ENCODE results near the gene PRELID1. TPM values are rescaled to one million over a fixed set of nuclear protein-coding genes. Genes with fewer than 3 reads are reported as not detected.

The PRELID1 gene
- total RNA-seq, 5 donors from 2014 or later (not counting 1 experiment from before 2014, with no cell fraction given), result 52.0 to 84.9 (median 74.5) TPM

DNA sequence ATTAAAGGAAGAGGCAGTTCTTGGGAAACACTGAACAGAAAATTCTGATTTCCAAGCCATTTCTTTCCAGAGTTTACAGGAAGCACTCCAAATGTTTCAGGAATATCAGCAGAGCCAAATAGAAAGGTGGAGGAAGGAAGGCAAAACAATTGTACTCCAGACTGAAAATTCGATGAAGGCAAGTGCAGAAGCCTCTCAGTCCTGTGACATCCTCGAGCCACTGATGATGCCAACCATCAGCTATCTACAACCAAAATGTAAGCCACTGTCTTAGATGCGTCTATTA is 45.7 kb downstream of the PRELID1 start:
- ATAC-seq (replicated peaks in 1 of 4) (no peak), DNase-seq (no peak)
- peak overlapping the region; percentile 81 to 97 (median 87) for H3K4me3 Mint-ChIP-seq
- H3K9me3 Mint-ChIP-seq, result no peaks in the 10 kb centered on the region
- peaks cover 18 to 49% of the 10 kb centered on the region in 2 experiments for H3K4me1 ChIP-seq (ENCODE audit: control insufficient read depth in 1 of 2, extremely low read depth in 1 of 2, insufficient read depth in 2 of 2, low read length in 2 of 2)
- POLR2A ChIA-PET, result no interaction called here
- H3K27me3 ChIP-seq (replicated peaks in 1 of 2; ENCODE audit: control insufficient read depth in 2 of 2, extremely low read depth in 1 of 2, insufficient read depth in 2 of 2, low read length in 1 of 2), result no peaks in the 10 kb centered on the region
- no peaks in the 10 kb centered on the region for H3K27me3 Mint-ChIP-seq
- no CpG with 5 or more reads among the region's 3 CpGs for WGBS (ENCODE audit: insufficient coverage)
- no peak overlapping the region for H3K4me3 ChIP-seq (ENCODE audit: control insufficient read depth in 1 of 2, extremely low read depth in 1 of 2, low read length in 1 of 2)
- peaks cover 19% of the 10 kb centered on the region for H3K36me3 Mint-ChIP-seq
- H3K27ac ChIP-seq (ENCODE audit: low read length), result no peak overlapping the region
- H3K36me3 ChIP-seq (ENCODE audit: control insufficient read depth in 2 of 2, extremely low read depth in 1 of 2, insufficient read depth in 1 of 2, low read length in 1 of 2), result peaks cover 5 to 37% of the 10 kb centered on the region in 2 donors
- CTCF ChIA-PET, result interaction anchor here (0.5 to 0.9 kb wide), 6 partner anchors 19 to 321 kb away, joined by 3 to 4 read pairs (median 3); no protein-coding TSS in a partner anchor
- H3K27ac Mint-ChIP-seq, result peak overlapping the region; percentile 45 to 80
- no peaks in the 10 kb centered on the region for H3K9me3 ChIP-seq
- H3K4me1 Mint-ChIP-seq, result peaks cover 46 to 57% (median 55%) of the 10 kb centered on the region in 3 donors

DNA sequence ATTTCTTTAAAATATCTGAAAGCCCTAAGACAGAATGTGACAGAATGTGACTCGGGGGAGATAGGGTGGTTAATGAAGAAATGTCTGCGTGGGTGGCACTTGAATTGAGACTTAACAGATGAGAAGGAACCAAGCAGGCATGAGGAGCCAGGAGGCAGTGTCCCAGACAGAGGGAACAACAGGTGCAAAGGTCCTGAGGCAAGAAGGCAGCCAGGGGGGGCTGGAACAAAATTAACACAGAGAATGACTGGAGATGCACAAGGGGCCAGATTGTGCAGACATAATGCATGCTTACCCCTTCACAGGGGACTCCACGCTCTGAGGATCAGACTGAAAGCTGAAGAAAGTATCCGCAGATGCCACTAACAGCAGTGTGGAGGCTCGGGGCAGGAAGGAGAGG is 46.2 kb downstream of the PRELID1 start:
- H3K4me3 Mint-ChIP-seq, result peak overlapping the region; percentile 81 to 97 (median 87)
- H3K9me3 ChIP-seq, result no peaks in the 10 kb centered on the region
- whole genome bisulfite sequencing (ENCODE audit: insufficient coverage), result 94% methylated on average over 3 of the region's 5 CpGs
- H3K4me1 ChIP-seq (ENCODE audit: control insufficient read depth in 1 of 2, extremely low read depth in 1 of 2, insufficient read depth in 2 of 2, low read length in 2 of 2), result peaks cover 20 to 49% of the 10 kb centered on the region in 2 experiments
- H3K27me3 Mint-ChIP-seq, result no peaks in the 10 kb centered on the region
- peak overlapping the region; percentile 45 to 80 for H3K27ac Mint-ChIP-seq
- no peaks in the 10 kb centered on the region for H3K27me3 ChIP-seq (replicated peaks in 1 of 2; ENCODE audit: control insufficient read depth in 2 of 2, extremely low read depth in 1 of 2, insufficient read depth in 2 of 2, low read length in 1 of 2)
- DNase-seq (no peak), ATAC-seq (replicated peaks in 1 of 4) (no peak)
- H3K9me3 Mint-ChIP-seq, result no peaks in the 10 kb centered on the region
- peaks cover 5 to 37% of the 10 kb centered on the region in 2 donors for H3K36me3 ChIP-seq (ENCODE audit: control insufficient read depth in 2 of 2, extremely low read depth in 1 of 2, insufficient read depth in 1 of 2, low read length in 1 of 2)
- ChIA-PET CTCF (interaction anchor here in 1 of 2 donors (0.7 kb wide), 1 partner anchor 31 kb away, joined by 3 read pairs; no protein-coding TSS in a partner anchor), POLR2A (no interaction called here)
- H3K36me3 Mint-ChIP-seq, result peaks cover 19% of the 10 kb centered on the region
- no peak overlapping the region for H3K27ac ChIP-seq (ENCODE audit: low read length)
- no peak overlapping the region for H3K4me3 ChIP-seq (ENCODE audit: control insufficient read depth in 1 of 2, extremely low read depth in 1 of 2, low read length in 1 of 2)
- peaks cover 51 to 61% (median 59%) of the 10 kb centered on the region in 3 donors for H3K4me1 Mint-ChIP-seq

DNA sequence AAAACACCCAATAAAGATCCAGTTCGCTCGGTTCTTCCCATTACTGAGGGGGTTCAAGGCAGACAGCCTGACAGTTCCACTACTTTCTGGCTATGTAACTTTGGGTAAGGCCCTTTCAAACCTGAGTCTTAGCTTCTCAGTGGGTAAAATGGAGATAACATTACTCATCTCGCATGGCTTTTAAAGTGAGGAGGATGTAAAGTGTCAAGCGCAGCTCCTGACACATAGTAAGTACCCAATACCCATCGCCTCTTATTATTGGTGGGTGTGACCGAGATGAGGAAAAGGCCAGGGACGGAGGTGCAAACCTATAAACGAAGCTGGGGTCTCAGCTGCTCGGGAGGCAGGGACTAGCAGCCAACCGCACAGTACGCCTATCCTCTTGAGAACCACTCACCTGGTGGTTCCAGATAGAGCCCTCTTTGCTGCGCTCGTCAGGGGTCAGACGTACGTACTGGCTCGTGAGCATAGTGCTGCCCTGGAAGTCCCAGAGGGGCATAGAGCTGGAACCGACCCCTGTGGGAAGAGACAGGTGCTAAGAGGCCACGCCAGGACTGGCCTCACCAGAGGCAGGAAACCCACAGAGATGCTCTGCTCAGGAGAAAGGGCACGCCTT is 47.3 kb downstream of the PRELID1 start:
- Histone ChIP-seq H3K4me1 (ENCODE audit: control insufficient read depth in 1 of 2, extremely low read depth in 1 of 2, insufficient read depth in 2 of 2, low read length in 2 of 2) (peaks cover 22 to 59% of the 10 kb centered on the region in 2 experiments), H3K36me3 (ENCODE audit: control insufficient read depth in 2 of 2, extremely low read depth in 1 of 2, insufficient read depth in 1 of 2, low read length in 1 of 2) (peaks cover 5 to 33% of the 10 kb centered on the region in 2 donors), H3K9me3 (no peaks in the 10 kb centered on the region), H3K4me3 (ENCODE audit: control insufficient read depth in 1 of 2, extremely low read depth in 1 of 2, low read length in 1 of 2) (peak overlapping the region; percentile 74 to 95), H3K27ac (ENCODE audit: low read length) (peak overlapping the region; percentile 87), H3K27me3 (replicated peaks in 1 of 2; ENCODE audit: control insufficient read depth in 2 of 2, extremely low read depth in 1 of 2, insufficient read depth in 2 of 2, low read length in 1 of 2) (no peaks in the 10 kb centered on the region)
- no peaks in the 10 kb centered on the region for H3K27me3 Mint-ChIP-seq
- CTCF ChIA-PET, result interaction anchor here (0.6 to 1.9 kb wide), 8 partner anchors 18 to 106 kb away, joined by 3 to 6 read pairs (median 4); no protein-coding TSS in a partner anchor
- peaks cover 62 to 69% (median 62%) of the 10 kb centered on the region in 3 donors for H3K4me1 Mint-ChIP-seq
- DNase-seq (no peak), ATAC-seq (replicated peaks in 1 of 4) (no peak)
- H3K4me3 Mint-ChIP-seq, result peak overlapping the region; percentile 87 to 98 (median 97)
- no peaks in the 10 kb centered on the region for H3K9me3 Mint-ChIP-seq
- peaks cover 19% of the 10 kb centered on the region for H3K36me3 Mint-ChIP-seq
- peak overlapping the region; percentile 100 for H3K27ac Mint-ChIP-seq
- WGBS (ENCODE audit: insufficient coverage), result 4% methylated on average over 5 of the region's 19 CpGs
- POLR2A ChIA-PET, result interaction anchor here in 1 of 2 donors (0.5 to 0.9 kb wide), 2 partner anchors 13 to 38 kb away, joined by 3 read pairs; no protein-coding TSS in a partner anchor

DNA sequence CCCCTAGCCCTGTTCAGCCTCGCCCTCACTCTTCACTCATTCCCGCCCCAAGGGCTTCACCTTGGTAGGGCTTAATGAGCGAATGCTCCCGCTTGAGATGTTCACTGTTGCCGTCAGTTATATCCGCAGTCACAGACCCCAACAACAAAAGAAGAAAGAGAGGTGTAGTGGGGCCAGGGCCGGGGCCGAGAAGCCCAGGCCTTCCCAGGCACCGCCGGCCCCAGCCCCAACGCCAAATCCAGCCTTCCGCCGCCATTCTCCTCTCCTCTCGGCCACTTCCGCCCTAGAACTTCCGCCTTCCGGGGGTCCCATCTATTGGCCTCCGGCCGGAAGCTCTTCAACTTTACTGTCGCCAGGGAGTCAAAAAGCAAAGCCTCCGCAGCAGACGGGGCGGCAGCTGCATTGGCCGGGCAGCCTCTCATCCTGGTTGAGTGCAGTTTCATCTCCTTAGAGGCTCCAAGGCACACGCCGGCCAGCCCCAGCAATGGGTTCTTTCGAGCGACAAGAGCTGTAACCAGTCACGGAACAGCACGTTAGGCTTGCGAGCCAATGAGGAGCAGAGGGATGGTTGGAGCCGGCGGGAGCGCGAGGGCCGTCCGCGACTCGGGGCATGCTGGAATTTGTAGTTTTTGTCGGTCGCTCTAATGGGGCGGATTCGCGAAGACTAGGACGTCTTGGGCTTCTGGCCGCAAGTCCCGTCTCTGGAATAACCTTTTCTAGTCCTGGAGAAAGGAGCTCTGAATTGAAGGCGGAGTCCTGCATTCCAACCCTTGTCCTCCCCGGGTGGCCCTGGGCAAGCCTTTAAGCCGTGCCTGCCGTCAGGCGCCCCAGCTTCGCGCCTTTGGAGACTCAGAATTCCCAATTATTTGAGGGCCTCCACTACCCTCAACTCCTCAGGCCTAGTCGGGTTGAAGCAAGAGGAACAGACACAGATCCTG is 48.1 kb downstream of the PRELID1 start, which contains the start of gene LMAN2:
Gene LMAN2, minus strand, starts transcription at position 277 of the 938 bp plus-strand sequence. Its CDS starts 21 bp downstream, at position 256.
- Histone ChIP-seq H3K4me1 (ENCODE audit: control insufficient read depth in 1 of 2, extremely low read depth in 1 of 2, insufficient read depth in 2 of 2, low read length in 2 of 2) (peaks cover 25 to 65% of the 10 kb centered on the region in 2 experiments), H3K27ac (ENCODE audit: low read length) (peak within 1 kb of the TSS; percentile 87), H3K36me3 (ENCODE audit: control insufficient read depth in 2 of 2, extremely low read depth in 1 of 2, insufficient read depth in 1 of 2, low read length in 1 of 2) (peaks cover 5 to 28% of the 10 kb centered on the region in 2 donors), H3K9me3 (no peaks in the 10 kb centered on the region), H3K4me3 (ENCODE audit: control insufficient read depth in 1 of 2, extremely low read depth in 1 of 2, low read length in 1 of 2) (peak within 1 kb of the TSS; percentile 74 to 95), H3K27me3 (replicated peaks in 1 of 2; ENCODE audit: control insufficient read depth in 2 of 2, extremely low read depth in 1 of 2, insufficient read depth in 2 of 2, low read length in 1 of 2) (no peaks in the 10 kb centered on the region)
- peak within 1 kb of the TSS; percentile 100 for H3K27ac Mint-ChIP-seq
- DNase-seq (peak; percentile 85 to 95 (median 91)), ATAC-seq (replicated peaks in 1 of 4) (peak; percentile 98 to 99 (median 98))
- H3K27me3 Mint-ChIP-seq, result no peaks in the 10 kb centered on the region
- H3K4me1 Mint-ChIP-seq, result peaks cover 63 to 69% (median 67%) of the 10 kb centered on the region in 3 donors
- no peaks in the 10 kb centered on the region for H3K9me3 Mint-ChIP-seq
- ChIA-PET POLR2A (interaction anchor here in 1 of 2 donors (0.5 to 1.0 kb wide), 5 partner anchors 10 to 39 kb away, joined by 3 to 15 read pairs (median 4); no protein-coding TSS in a partner anchor), CTCF (interaction anchor here (0.6 to 1.9 kb wide), 11 partner anchors 17 to 105 kb away, joined by 3 to 6 read pairs (median 3); no protein-coding TSS in a partner anchor)
- 11% methylated on average over 45 of the region's 55 CpGs for WGBS (ENCODE audit: insufficient coverage)
- peak within 1 kb of the TSS; percentile 87 to 98 (median 97) for H3K4me3 Mint-ChIP-seq
- peaks cover 16% of the 10 kb centered on the region for H3K36me3 Mint-ChIP-seq

DNA sequence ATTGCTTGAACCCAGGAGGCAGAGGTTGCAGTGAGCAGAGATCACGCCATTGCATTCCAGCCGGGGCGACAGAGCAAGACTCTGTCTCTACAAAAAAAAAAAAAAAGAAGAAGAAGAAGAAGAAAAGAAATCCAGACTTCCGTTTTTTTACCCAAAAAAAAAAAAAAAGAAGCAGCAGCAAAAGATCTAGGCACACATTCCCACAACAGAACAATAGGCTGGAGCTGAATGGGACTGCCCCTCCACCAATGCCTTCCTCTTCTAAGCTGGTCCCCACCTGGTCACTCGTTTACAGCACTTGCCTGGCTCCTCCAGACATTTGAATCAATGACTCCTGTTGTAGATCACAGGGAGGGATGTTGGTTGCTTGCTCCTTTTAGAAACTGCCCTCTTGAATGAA is 49.5 kb downstream of the PRELID1 start:
- H3K36me3 ChIP-seq (ENCODE audit: control insufficient read depth in 2 of 2, extremely low read depth in 1 of 2, insufficient read depth in 1 of 2, low read length in 1 of 2), result peaks cover 5 to 15% of the 10 kb centered on the region in 2 donors
- Mint-ChIP-seq H3K36me3 (peaks cover 12% of the 10 kb centered on the region), H3K27me3 (no peaks in the 10 kb centered on the region), H3K9me3 (no peaks in the 10 kb centered on the region), H3K4me1 (peaks cover 61 to 69% (median 69%) of the 10 kb centered on the region in 3 donors), H3K4me3 (peak overlapping the region in 1 of 3 donors; percentile 37), H3K27ac (peak overlapping the region; percentile 6 to 59)
- H3K27ac ChIP-seq (ENCODE audit: low read length), result no peak overlapping the region
- POLR2A ChIA-PET, result no interaction called here
- H3K4me1 ChIP-seq (ENCODE audit: control insufficient read depth in 1 of 2, extremely low read depth in 1 of 2, insufficient read depth in 2 of 2, low read length in 2 of 2), result peaks cover 32 to 66% of the 10 kb centered on the region in 2 experiments
- CTCF ChIA-PET, result interaction anchor here (0.6 to 0.7 kb wide), 2 partner anchors 43 to 239 kb away, joined by 3 read pairs; no protein-coding TSS in a partner anchor
- ATAC-seq (replicated peaks in 1 of 4) (no peak), DNase-seq (no peak)
- no peaks in the 10 kb centered on the region for H3K9me3 ChIP-seq
- WGBS (ENCODE audit: insufficient coverage), result no CpG with 5 or more reads among the region's 5 CpGs
- no peaks in the 10 kb centered on the region for H3K27me3 ChIP-seq (replicated peaks in 1 of 2; ENCODE audit: control insufficient read depth in 2 of 2, extremely low read depth in 1 of 2, insufficient read depth in 2 of 2, low read length in 1 of 2)
- H3K4me3 ChIP-seq (ENCODE audit: control insufficient read depth in 1 of 2, extremely low read depth in 1 of 2, low read length in 1 of 2), result no peak overlapping the region

DNA sequence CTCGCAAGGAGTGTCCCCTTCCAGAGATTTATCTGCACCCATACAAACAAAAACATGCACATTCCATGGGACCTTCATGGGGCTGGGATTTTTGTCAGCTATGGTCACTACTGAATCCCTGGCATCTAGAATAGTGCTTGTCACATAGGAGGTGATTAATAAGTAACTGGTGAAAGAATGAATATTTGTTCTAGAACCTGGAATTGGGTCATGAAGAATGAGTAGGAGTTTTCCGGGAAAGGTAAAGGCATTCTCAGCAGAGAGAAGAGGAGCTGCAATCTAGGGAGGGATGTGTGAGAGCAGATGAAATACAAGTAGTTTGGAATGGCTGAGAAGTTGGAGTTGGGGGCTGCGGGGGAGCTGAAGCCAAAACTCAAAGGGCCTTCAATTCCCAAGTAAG is 50.7 kb downstream of the PRELID1 start:
- Mint-ChIP-seq H3K27ac (peak overlapping the region in 1 of 2 donors; percentile 17), H3K4me3 (peak overlapping the region in 1 of 3 donors; percentile 17), H3K9me3 (no peaks in the 10 kb centered on the region), H3K27me3 (no peaks in the 10 kb centered on the region), H3K36me3 (peaks cover 8% of the 10 kb centered on the region), H3K4me1 (peaks cover 62 to 74% (median 72%) of the 10 kb centered on the region in 3 donors)
- DNase-seq (no peak), ATAC-seq (replicated peaks in 1 of 4) (no peak)
- ChIA-PET CTCF (interaction anchor here in 1 of 2 donors (1.0 kb wide), 1 partner anchor 18 kb away, joined by 3 read pairs; no protein-coding TSS in a partner anchor), POLR2A (no interaction called here)
- Histone ChIP-seq H3K36me3 (ENCODE audit: control insufficient read depth in 2 of 2, extremely low read depth in 1 of 2, insufficient read depth in 1 of 2, low read length in 1 of 2) (peaks cover 5 to 19% of the 10 kb centered on the region in 2 donors), H3K4me3 (ENCODE audit: control insufficient read depth in 1 of 2, extremely low read depth in 1 of 2, low read length in 1 of 2) (no peak overlapping the region), H3K4me1 (ENCODE audit: control insufficient read depth in 1 of 2, extremely low read depth in 1 of 2, insufficient read depth in 2 of 2, low read length in 2 of 2) (peaks cover 39 to 68% of the 10 kb centered on the region in 2 experiments), H3K9me3 (no peaks in the 10 kb centered on the region), H3K27ac (ENCODE audit: low read length) (no peak overlapping the region), H3K27me3 (replicated peaks in 1 of 2; ENCODE audit: control insufficient read depth in 2 of 2, extremely low read depth in 1 of 2, insufficient read depth in 2 of 2, low read length in 1 of 2) (no peaks in the 10 kb centered on the region)
- 100% methylated on average over 2 of the region's 3 CpGs for WGBS (ENCODE audit: insufficient coverage)
